Right ventricle myocardium superior (tissue), 1 donor: ENCODE measurements around the gene ITIH3. TPM values are rescaled to one million over a fixed set of nuclear protein-coding genes. Genes with fewer than 3 reads are reported as not detected.

ENCODE experiments used
- ATAC-seq: fragments of 200-7000 bp; cut with Tn5 transposase; one replicate; pipeline ENCODE4 v1.9.1; 2020; ENCODE audit warnings: mild to moderate bottlenecking; ENCODE audit not compliant: poor library complexity
- DNase-seq: peaks from one replicate; pipeline ENCODE4 v3.0.0-alpha.2; 2020
- intact Hi-C: fragments of 100-400 bp; cut with DNase I; formaldehyde crosslinking; loops from one replicate; pipeline ENCODE4 v1.11.2; 2022
- total RNA-seq: library from RNA; stranded (reverse); fragmentation: NEBNext Ultra II Directional; extraction: Animal tissue kit (Norgen Biotek cat#: 25700); gene quantifications from one replicate; pipeline ENCODE4 v1.2.1, GENCODE V29; 2021
- donor health status: DM: no; HTN: yes; CAD: no; lungs with severe emphysema.

Gene ITIH3
- total RNA-seq, 1 donor from 2014 or later: 0.35 TPM

GRCh38 chr3:52838561-52839267, 44.1 kb downstream of the ITIH3 start:
- intact Hi-C loops: no loop called here
- no peak for ATAC-seq

DNA sequence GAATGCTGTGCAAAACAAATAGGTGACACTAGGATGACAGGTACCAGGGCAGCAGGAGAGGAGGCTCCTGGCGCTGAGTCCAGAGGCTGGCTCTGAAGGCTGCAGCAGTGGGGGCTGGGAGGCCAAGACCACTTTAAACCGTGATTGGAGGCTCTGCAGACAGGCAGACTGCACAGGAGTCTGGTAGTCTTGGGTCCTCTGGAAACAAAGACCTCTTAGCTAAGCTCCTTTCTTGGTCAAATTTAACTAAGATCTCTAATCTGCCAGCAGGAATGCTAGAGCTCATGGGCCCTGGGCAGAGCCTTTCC, 44.6 kb downstream of the ITIH3 start:
- ATAC-seq (no peak), DNase-seq (peak; percentile 6)
- intact Hi-C loops: no loop called here

More at GRCh38 chr3:52838561-52839267, 44.1 kb downstream of the ITIH3 start:
- peak; percentile 18 for DNase-seq

GRCh38 chr3:52839892-52840545, 45.4 kb downstream of the ITIH3 start:
- intact Hi-C loops: no loop called here
- DNase-seq: peak; percentile 17

DNA sequence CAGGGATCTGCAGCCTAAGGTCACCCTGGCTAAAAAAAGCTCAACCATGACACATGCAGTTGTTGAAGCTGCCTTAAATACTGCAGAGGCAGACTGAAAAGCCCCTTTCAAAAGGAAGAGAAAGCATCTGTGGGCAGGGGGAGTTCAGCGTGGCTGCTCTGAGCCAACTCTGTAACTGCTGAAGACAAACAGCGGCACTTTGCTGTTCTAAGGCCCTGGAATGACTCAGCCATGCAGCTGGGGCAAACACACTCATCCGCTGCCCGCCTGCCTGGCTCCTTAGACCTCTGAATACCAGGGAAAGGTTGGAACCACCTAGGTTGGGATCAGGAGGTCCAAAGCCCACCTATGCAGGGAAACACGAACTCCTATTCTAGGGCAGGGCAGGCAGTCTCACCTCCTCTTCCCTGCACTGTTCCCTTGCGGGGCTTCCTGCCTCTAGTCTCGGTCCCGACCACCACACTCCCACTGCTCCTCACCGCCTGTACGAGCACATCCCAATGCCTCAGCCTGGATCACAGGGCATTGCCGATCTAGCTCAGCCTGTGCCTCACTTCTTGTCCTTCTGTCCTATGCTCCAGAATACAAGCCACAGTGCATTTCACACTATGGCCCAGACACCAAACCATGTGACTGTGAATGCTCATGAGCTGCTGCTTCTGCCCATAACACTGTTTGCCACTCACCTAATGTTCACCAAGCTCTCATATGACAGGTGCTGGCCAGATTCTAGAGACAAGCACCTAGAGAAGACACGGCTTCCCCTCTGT, 46.8 kb downstream of the ITIH3 start:
- intact Hi-C loops: no loop called here
- DNase-seq (peak; percentile 26), ATAC-seq (peak; percentile 14)

More at GRCh38 chr3:52839892-52840545, 45.4 kb downstream of the ITIH3 start:
- ATAC-seq: no peak

- intact Hi-C loops: no loop called here
- DNase-seq (peak; percentile 37), ATAC-seq (no peak)
Measured at GRCh38 chr3:52841981-52842340, 47.4 kb downstream of the ITIH3 start.

GRCh38 chr3:52842424-52842823, 47.8 kb downstream of the ITIH3 start:
- intact Hi-C loops: no loop called here
- DNase-seq (peak; percentile 47), ATAC-seq (peak; percentile 69)

GRCh38 chr3:52843108-52843865, 48.7 kb downstream of the ITIH3 start:
- no peak for ATAC-seq
- peak; percentile 37 for DNase-seq
- intact Hi-C loops: no loop called here

DNA sequence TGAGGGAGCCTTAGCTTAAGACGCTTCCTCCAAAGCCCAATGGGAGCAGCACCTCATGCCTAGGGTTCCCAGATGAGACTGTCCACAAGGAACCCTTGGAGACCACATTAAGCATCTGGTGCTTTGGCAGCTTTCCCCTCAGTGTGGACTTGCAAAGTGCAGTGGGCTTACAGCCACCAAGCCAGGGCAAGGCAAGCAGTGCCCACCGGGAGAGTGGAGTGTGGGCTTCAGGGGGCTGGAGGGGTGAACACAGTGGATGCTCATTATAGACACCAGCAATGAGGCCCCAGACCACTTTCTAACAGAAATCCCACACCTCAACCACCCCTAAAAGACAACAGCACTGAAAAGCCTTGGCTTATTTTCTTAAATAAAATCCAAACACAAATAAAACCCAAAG, 49.3 kb downstream of the ITIH3 start:
- DNase-seq: peak; percentile 26
- intact Hi-C loops: no loop called here
- no peak for ATAC-seq

DNA sequence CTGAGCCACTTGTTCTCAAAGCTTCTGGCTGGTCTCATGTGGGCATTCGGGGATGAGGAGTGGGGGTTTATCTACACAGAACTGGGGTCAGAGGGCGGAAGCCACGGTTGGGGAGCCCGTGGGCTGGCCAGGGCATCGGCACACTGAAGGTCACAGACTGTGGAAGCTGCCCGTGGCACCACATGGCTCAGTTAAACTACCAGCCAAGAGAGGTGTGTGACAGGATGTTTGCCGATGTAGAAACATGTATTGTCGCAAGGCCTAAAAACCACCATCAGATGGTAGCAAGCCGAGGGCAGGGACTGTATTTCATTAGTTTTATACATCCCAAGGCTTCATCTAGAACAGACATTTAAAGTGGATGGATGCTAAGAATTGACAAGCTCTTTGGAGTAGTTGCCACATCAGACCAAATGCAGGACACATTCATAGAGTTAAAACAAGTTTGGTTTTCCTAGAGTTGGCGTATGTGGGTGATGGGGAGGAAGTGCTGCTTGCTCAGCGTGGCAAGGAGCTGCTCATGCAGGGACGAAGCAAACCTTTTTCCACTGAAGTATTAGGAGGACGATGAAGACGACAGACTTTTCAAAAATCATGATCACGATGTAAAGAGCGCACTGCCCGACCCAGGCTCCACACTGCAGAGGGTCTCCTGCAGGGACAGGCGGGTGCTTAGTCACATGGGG, 49.8 kb downstream of the ITIH3 start:
- intact Hi-C loops: no loop called here
- DNase-seq: peak; percentile 39
- ATAC-seq: no peak

DNA sequence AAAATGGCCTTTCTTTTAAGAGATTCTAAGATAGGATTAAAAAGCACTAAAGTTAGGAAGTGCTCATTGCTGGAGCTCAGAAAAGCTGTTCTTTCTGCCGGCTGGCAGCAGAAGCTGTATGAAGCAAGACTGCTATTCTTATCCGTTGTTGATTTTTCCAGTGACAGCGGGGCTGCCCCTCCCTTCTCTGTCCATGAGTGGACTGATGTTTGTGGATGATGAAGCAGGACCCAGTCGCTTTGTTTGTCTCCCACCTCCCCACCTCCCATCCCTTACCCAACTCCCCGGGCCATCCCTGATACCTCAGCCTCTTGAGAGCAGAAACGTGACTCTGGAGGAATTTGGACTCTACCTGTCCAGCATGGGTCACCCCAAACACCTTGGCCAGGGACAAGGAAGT, 50.6 kb downstream of the ITIH3 start:
- DNase-seq (peak; percentile 64), ATAC-seq (peak; percentile 77)
- intact Hi-C loops: no loop called here

GRCh38 chr3:52845691-52846431, 51.3 kb downstream of the ITIH3 start:
- intact Hi-C loops: no loop called here
- ATAC-seq (peak; percentile 23), DNase-seq (peak; percentile 24)

DNA sequence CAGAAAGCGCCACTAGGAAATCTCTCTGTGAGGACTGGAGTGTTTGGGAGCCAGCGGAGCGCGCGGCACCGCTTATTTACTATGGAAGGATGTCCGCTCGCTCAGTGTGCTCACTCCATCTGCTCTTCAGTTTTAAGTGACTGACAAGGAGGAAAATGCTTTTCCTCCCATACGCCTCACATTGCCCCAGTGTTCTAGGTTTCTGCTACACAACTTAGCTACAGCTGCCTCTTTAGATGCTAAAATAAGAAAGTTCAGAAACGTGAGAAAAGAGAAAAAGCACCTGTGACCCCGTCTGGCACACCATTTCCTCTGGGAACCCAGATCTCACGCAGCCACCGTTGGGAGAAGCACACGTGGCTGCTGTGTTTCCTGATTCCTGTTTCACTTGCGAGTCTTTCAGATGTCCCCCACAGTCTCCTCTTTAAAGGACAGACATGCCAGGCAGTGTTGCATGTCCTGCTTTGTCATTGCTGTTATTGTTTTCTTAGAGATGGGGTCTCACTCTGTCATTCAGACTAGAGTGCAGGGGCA, 51.9 kb downstream of the ITIH3 start:
- DNase-seq (peak; percentile 37), ATAC-seq (no peak)
- intact Hi-C loops: no loop called here

DNA sequence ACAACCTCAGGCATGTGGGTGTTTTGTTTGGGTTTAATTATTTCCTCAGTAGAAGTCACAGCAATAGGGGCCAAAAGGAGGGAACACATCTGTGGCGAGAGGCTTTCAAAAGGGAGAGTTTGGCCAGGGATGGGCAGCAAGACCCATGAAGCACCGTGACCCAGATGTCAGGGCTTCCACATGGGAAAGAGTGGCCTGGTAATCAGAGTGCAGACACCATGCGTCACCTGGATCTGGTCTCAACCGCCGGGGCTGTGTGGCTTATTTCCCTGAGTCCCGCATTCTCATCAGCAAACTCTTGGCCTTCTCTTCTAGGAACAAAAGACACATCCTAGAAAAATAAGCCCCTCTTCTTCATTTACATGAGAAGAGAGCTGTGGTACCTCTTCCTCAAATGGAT, 52.6 kb downstream of the ITIH3 start:
- intact Hi-C loops: no loop called here
- DNase-seq: no peak
- ATAC-seq: no peak

GRCh38 chr3:52847726-52848125, 53.1 kb downstream of the ITIH3 start:
- no peak for DNase-seq
- intact Hi-C loops: no loop called here

DNA sequence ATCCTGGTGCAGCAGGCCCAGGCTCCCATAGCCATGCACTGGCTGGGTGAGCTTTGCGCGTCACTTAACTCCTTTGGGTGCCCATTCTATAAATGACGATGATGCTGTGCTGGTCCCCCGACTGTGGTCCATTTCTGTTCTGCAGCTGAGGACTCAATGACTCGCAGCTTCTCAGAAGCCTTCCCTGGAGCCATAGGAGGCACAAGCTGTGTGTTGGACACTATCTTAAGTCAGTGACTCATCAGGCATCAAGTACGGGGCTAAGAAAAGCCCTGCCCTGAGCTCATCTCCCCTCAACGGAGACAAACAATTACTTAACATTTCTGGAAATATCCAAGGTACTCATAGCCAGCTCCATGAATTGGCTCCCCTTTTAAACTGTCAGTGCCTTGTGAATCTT, 54.0 kb downstream of the ITIH3 start:
- intact Hi-C loops: no loop called here
- DNase-seq: no peak

More at GRCh38 chr3:52847726-52848125, 53.1 kb downstream of the ITIH3 start:
- ATAC-seq: no peak

GRCh38 chr3:52849656-52850055, 55.1 kb downstream of the ITIH3 start:
- intact Hi-C loops: no loop called here
- DNase-seq: no peak

More for the DNA sequence above, 54.0 kb downstream of the ITIH3 start:
- no peak for ATAC-seq

DNA sequence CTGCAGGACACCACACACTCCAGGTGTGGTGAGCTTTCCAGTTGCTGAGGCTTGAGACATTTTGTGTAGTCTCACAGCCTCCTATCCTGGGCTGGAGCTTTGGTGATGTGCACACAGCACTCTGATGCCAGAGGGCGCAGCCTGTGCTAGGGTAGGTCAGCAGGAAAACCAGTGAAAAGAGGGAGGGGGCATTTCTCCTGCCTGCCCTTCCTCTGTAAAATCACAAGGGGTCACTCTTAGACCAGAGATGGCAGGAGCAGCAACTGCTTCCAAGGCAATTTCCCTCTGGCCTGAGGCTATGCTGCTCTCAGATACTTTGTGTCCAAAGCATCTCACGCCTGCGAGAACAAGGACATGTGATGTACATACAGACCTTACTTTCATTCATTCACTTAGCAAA, 56.8 kb downstream of the ITIH3 start:
- intact Hi-C loops: no loop called here
- no peak for DNase-seq
- ATAC-seq: peak; percentile 63

More at GRCh38 chr3:52849656-52850055, 55.1 kb downstream of the ITIH3 start:
- no peak for ATAC-seq

DNA sequence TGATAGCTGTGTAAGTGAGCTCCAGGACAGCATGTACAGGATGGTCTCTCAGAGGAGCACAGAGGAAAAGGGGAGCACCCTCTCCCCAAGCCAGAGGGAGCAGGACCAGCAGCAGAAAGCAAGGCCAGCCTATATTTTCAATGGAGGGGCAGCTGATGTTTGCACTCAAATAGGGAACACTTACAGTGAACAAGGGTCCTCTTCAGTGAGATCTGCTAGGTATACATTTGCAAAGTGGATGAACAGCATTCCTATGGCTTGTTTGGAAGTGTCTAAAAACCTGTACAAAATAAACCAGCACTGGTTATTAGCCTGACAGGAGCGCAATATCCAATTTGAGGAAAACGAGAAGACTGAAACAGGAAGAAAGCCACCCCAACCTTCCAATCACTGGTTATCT, 57.8 kb downstream of the ITIH3 start:
- no peak for ATAC-seq
- intact Hi-C loops: no loop called here
- no peak for DNase-seq
